BJ (cell line): ENCODE measurements around the gene MBD4. TPM values are rescaled to one million over a fixed set of nuclear protein-coding genes. Genes with fewer than 3 reads are reported as not detected.

ENCODE experiments used
- CTCF ChIA-PET: fragments of 350-600 bp; formaldehyde crosslinking; extraction: SDS; loops from one replicate; lab custom pipeline; 2021; ENCODE audit warnings: antibody characterized with exemption, inconsistent platforms; lab: Yijun Ruan, JAX
- POLR2A ChIA-PET: fragments of 300-600 bp; sonication (Branson Sonifier 250); formaldehyde crosslinking; extraction: SDS; loops from one replicate; lab custom pipeline; 2021; ENCODE audit warnings: antibody characterized with exemption; lab: Charles Lee
- DNase-seq: peaks from one replicate; pipeline ENCODE4 v3.0.0-alpha.2; 2011; ENCODE audit warnings: low read depth
- H3K27me3 ChIP-seq: 2 replicates; pipeline ENCODE4 v1.6.0; 2011; ENCODE audit warnings: low read length; ENCODE audit not compliant: control insufficient read depth, insufficient read depth
- H3K36me3 ChIP-seq: 2 replicates; pipeline ENCODE4 v1.5.1; 2011; ENCODE audit warnings: low read length; ENCODE audit not compliant: control insufficient read depth, insufficient read depth
- H3K4me3 ChIP-seq: 2 replicates; pipeline ENCODE4 v1.5.1; 2011; ENCODE audit warnings: low read depth, mild to moderate bottlenecking, control low read depth, low read length
- CTCF ChIP-seq: IDR thresholded peaks from 2 replicates; pipeline ENCODE4 v1.5.1; 2011; ENCODE audit warnings: low read depth, mild to moderate bottlenecking, control low read depth, inconsistent platforms, low read length, moderate library complexity; ENCODE audit not compliant: insufficient read depth
- polyA plus RNA-seq: library from polyadenylated mRNA; depleted of rRNA; stranded (reverse); fragments of >200 nt; gene quantifications from 2 replicates; pipeline ENCODE4 v1.2.3, GENCODE V29; 2011

Gene MBD4
- polyA plus RNA-seq, 1 experiment: 17.5 TPM

- Histone ChIP-seq H3K4me3 (no peak overlapping the region), H3K27me3 (no peaks in the 10 kb centered on the region), H3K36me3 (peaks cover 8% of the 10 kb centered on the region)
- ChIA-PET POLR2A (no interaction called here), CTCF (interaction anchor here (1.8 kb wide), 1 partner anchor 14 kb away, joined by 5 read pairs; no protein-coding TSS in a partner anchor)
- DNase-seq: no peak
- TF ChIP-seq CTCF: no peak
Observed at GRCh38 chr3:129476586-129476985, 36.8 kb upstream of the MBD4 start.

- no peak overlapping the region for H3K4me3 ChIP-seq
- H3K27me3 ChIP-seq: no peaks in the 10 kb centered on the region
- peaks cover 8% of the 10 kb centered on the region for H3K36me3 ChIP-seq
- DNase-seq: no peak
- ChIA-PET POLR2A (no interaction called here), CTCF (interaction anchor here (1.2 to 1.8 kb wide), 2 partner anchors 14 kb away, joined by 4 to 5 read pairs; no protein-coding TSS in a partner anchor)
- TF ChIP-seq CTCF: no peak
Observed at GRCh38 chr3:129475863-129476262, 36.1 kb upstream of the MBD4 start.

- no peak for DNase-seq
- ChIA-PET POLR2A (no interaction called here), CTCF (interaction anchor here (1.2 kb wide), 2 partner anchors 13 to 92 kb away, joined by 3 to 4 read pairs; no protein-coding TSS in a partner anchor)
- no peaks in the 10 kb centered on the region for H3K27me3 ChIP-seq
- no peak overlapping the region for H3K4me3 ChIP-seq
- H3K36me3 ChIP-seq: peaks cover 5% of the 10 kb centered on the region
- TF ChIP-seq CTCF: no peak
Observed at GRCh38 chr3:129474984-129475804, 35.4 kb upstream of the MBD4 start.

GRCh38 chr3:129473769-129474152, 34.0 kb upstream of the MBD4 start:
- no peak for DNase-seq
- H3K27me3 ChIP-seq: no peaks in the 10 kb centered on the region
- ChIA-PET CTCF (no interaction called here), POLR2A (no interaction called here)
- TF ChIP-seq CTCF: no peak
- peaks cover 4% of the 10 kb centered on the region for H3K36me3 ChIP-seq
- no peak overlapping the region for H3K4me3 ChIP-seq

- no peak overlapping the region for H3K4me3 ChIP-seq
- no peak for TF ChIP-seq CTCF
- POLR2A ChIA-PET: no interaction called here
- H3K36me3 ChIP-seq: peaks cover 4% of the 10 kb centered on the region
- H3K27me3 ChIP-seq: no peaks in the 10 kb centered on the region
- no peak for DNase-seq
- CTCF ChIA-PET: no interaction called here
Observed at GRCh38 chr3:129473067-129473768, 33.5 kb upstream of the MBD4 start.
